GM21717 (cell line): ENCODE data around the gene FCRLB.
"Not testable (repeated sequence)": the region's sequence is repeated elsewhere in the genome, so short reads cannot be mapped to it uniquely, and the experiment has no call there.

ENCODE experiments used
- ATAC-seq: cut with Tn5 transposase; IDR thresholded peaks from one replicate; pipeline ENCODE4 v1.9.1; 2021; ENCODE audit warnings: mild to moderate bottlenecking, moderate library complexity; ENCODE audit not compliant: unreplicated experiment

FCRLB gene

GRCh38 chr1:161720956-161721737 lies at the start of gene FCRLB:
FCRLB (plus strand) TSS chr1:161721544; CDS start chr1:161722673, 1,129 bp downstream.
- ATAC-seq, result no peak

GRCh38 chr1:161673437-161673836 lies 47.9 kb upstream of the FCRLB start:
- not testable (repeated sequence) for ATAC-seq

GRCh38 chr1:161674447-161674846 lies 46.9 kb upstream of the FCRLB start:
- not testable (repeated sequence) for ATAC-seq

- not testable (repeated sequence) for ATAC-seq
Observed at GRCh38 chr1:161674908-161675307, 46.4 kb upstream of the FCRLB start.

GRCh38 chr1:161676441-161676840 lies 44.9 kb upstream of the FCRLB start:
- no peak for ATAC-seq

- ATAC-seq, result no peak
Observed at GRCh38 chr1:161676958-161677689, 44.2 kb upstream of the FCRLB start.

- ATAC-seq, result no peak
Observed at GRCh38 chr1:161678500-161678899, 42.8 kb upstream of the FCRLB start.

GRCh38 chr1:161681879-161682278 lies 39.5 kb upstream of the FCRLB start:
- no peak for ATAC-seq

GRCh38 chr1:161688946-161689345 lies 32.4 kb upstream of the FCRLB start:
- no peak for ATAC-seq

- ATAC-seq, result no peak
Observed at GRCh38 chr1:161691846-161692245, 29.5 kb upstream of the FCRLB start.

- ATAC-seq, result not testable (repeated sequence)
Observed at GRCh38 chr1:161693020-161693712, 28.2 kb upstream of the FCRLB start.

GRCh38 chr1:161698302-161698701 lies 23.0 kb upstream of the FCRLB start:
- not testable (repeated sequence) for ATAC-seq

GRCh38 chr1:161702250-161702649 lies 19.1 kb upstream of the FCRLB start:
- ATAC-seq, result no peak

- ATAC-seq, result no peak
Observed at GRCh38 chr1:161705537-161705936, 15.8 kb upstream of the FCRLB start.

- peak; percentile 11 for ATAC-seq
Observed at GRCh38 chr1:161706113-161706481, 15.2 kb upstream of the FCRLB start.

- ATAC-seq, result peak; percentile 64
Observed at GRCh38 chr1:161706482-161707347, 14.6 kb upstream of the FCRLB start, which contains the start of gene FCRLA. FCRLA (plus strand) TSS chr1:161707229; CDS start chr1:161707265, 36 bp downstream.

GRCh38 chr1:161707503-161707902 lies 13.8 kb upstream of the FCRLB start:
- ATAC-seq, result no peak

- no peak for ATAC-seq
Observed at GRCh38 chr1:161709373-161709772, 12.0 kb upstream of the FCRLB start.

- no peak for ATAC-seq
Observed at GRCh38 chr1:161710560-161710959, 10.8 kb upstream of the FCRLB start.

GRCh38 chr1:161718559-161719324 lies 2.6 kb upstream of the FCRLB start:
- ATAC-seq, result peak; percentile 48
